ENCODE data around the gene HIC1. TPM values are rescaled to one million over a fixed set of nuclear protein-coding genes. Genes with fewer than 3 reads are reported as not detected.

HIC1 gene
- polyA plus RNA-seq, 1 donor (not counting 4 experiments of a cell fraction or from before 2014, with no cell fraction given): 0.64 TPM

DNA sequence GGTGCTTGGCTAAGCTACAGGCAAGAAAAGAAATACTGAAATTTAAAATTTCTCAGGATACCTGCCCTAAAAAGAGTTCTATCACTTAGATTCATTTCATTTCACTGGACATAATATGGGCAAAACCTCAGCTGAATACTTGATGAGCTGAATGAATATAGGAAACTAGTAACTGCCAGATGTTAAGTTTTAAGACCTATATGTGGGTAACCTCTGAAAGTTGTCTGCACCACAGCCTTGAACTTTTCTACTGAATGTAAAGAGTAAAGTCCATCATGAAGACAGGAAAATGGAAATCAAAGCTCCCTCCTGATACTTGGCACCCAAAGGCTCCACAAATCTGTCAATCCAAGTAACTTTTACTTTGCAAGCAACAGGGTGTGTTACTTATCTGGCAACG is 50.8 kb downstream of the HIC1 start:
- no peak for TF ChIP-seq EZH2 (IDR thresholded peaks at IDR 0.05; ENCODE audit: low read length)
- TF ChIP-seq, protein P1, sequence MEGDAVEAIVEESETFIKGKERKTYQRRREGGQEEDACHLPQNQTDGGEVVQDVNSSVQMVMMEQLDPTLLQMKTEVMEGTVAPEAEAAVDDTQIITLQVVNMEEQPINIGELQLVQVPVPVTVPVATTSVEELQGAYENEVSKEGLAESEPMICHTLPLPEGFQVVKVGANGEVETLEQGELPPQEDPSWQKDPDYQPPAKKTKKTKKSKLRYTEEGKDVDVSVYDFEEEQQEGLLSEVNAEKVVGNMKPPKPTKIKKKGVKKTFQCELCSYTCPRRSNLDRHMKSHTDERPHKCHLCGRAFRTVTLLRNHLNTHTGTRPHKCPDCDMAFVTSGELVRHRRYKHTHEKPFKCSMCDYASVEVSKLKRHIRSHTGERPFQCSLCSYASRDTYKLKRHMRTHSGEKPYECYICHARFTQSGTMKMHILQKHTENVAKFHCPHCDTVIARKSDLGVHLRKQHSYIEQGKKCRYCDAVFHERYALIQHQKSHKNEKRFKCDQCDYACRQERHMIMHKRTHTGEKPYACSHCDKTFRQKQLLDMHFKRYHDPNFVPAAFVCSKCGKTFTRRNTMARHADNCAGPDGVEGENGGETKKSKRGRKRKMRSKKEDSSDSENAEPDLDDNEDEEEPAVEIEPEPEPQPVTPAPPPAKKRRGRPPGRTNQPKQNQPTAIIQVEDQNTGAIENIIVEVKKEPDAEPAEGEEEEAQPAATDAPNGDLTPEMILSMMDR (optimal IDR thresholded peaks at IDR 0.05 in 1 of 3, IDR thresholded peaks at IDR 0.05 in 1 of 3, conservative IDR thresholded peaks at IDR 0.05 in 1 of 3; ENCODE audit: extremely low read depth in 1 of 3, insufficient read depth in 2 of 3, low read length in 3 of 3): no peak
- FAIRE-seq (no peak), DNase-seq (ENCODE audit: low read depth, low spot score) (no peak)
- H4K20me1 ChIP-seq (ENCODE audit: control insufficient read depth, extremely low read depth, insufficient read depth, low read length): no peaks in the 10 kb centered on the region
- no peak overlapping the region for H3K27ac ChIP-seq (ENCODE audit: control insufficient read depth, insufficient read depth, low read length)
- no peaks in the 10 kb centered on the region for H3K9me1 ChIP-seq (ENCODE audit: control insufficient read depth, extremely low read depth, insufficient read depth, low read length)
- no peak overlapping the region for H2AFZ ChIP-seq (ENCODE audit: control insufficient read depth, low read length)
- dilution Hi-C loops (cut with MboI; ENCODE audit: extremely low pct_ligation_motif_present, low sequenced_read_pairs): no loop called here
- no peak overlapping the region for H3K4me3 ChIP-seq (ENCODE audit: control insufficient read depth in 2 of 3, extremely low read depth in 1 of 3, insufficient read depth in 2 of 3, low read depth in 1 of 3, low read length in 3 of 3)
- no peaks in the 10 kb centered on the region for H3K36me3 ChIP-seq (ENCODE audit: control insufficient read depth in 2 of 2, extremely low read depth in 1 of 2, insufficient read depth in 2 of 2, low read length in 2 of 2)
- no peak overlapping the region for H3K9ac ChIP-seq (ENCODE audit: control insufficient read depth, extremely low read depth, insufficient read depth, low read length)
- H3K9me3 ChIP-seq (ENCODE audit: control insufficient read depth, low read depth, low read length): no peaks in the 10 kb centered on the region
- H3K4me1 ChIP-seq (ENCODE audit: control insufficient read depth, extremely low read depth, insufficient read depth, low read length): peaks cover 13% of the 10 kb centered on the region
- H3K79me2 ChIP-seq (ENCODE audit: control insufficient read depth, insufficient read depth, low read length): no peaks in the 10 kb centered on the region
- no peaks in the 10 kb centered on the region for H3K27me3 ChIP-seq (ENCODE audit: control insufficient read depth, extremely low read depth, insufficient read depth, low read length)
- H3K4me2 ChIP-seq (ENCODE audit: control insufficient read depth, extremely low read depth, insufficient read depth, low read depth, low read length): no peak overlapping the region

DNA sequence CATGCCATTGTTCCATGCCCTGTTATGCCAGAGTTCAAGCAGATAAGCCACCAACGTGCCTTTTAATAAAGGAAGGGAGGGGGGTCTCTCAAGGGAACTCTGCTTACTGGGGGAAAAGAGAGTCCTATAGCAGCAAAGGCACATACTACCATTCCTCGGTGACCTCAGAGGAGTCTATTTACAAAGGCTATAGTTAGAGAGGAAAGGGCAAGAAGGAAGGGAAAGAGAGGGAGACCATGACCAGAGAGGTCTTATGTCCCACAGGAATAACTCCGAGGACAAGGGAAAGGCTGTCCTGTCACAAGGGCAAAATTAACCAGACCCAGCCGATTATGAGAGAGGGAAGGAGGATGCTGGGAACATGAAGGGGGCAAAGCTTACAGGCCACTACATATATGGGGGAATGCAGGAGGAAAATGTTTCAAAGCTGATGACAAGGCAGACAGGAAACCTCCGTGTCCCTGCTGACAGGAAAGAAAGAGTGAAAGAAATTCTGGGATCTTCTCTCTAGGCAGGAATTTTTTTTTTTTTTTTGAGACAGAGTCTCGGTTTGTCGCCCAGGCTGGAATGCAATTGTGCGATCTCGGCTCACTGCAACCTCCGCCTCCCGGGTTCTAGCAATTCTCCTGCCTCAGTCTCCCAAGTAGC is 51.5 kb downstream of the HIC1 start:
- no peak for TF ChIP-seq EZH2 (IDR thresholded peaks at IDR 0.05; ENCODE audit: low read length)
- TF ChIP-seq, protein P1 (optimal IDR thresholded peaks at IDR 0.05 in 1 of 3, IDR thresholded peaks at IDR 0.05 in 1 of 3, conservative IDR thresholded peaks at IDR 0.05 in 1 of 3; ENCODE audit: extremely low read depth in 1 of 3, insufficient read depth in 2 of 3, low read length in 3 of 3): no peak
- no peaks in the 10 kb centered on the region for H3K9me1 ChIP-seq (ENCODE audit: control insufficient read depth, extremely low read depth, insufficient read depth, low read length)
- H3K27me3 ChIP-seq (ENCODE audit: control insufficient read depth, extremely low read depth, insufficient read depth, low read length): no peaks in the 10 kb centered on the region
- H3K4me2 ChIP-seq (ENCODE audit: control insufficient read depth, extremely low read depth, insufficient read depth, low read depth, low read length): no peak overlapping the region
- H3K4me3 ChIP-seq (ENCODE audit: control insufficient read depth in 2 of 3, extremely low read depth in 1 of 3, insufficient read depth in 2 of 3, low read depth in 1 of 3, low read length in 3 of 3): no peak overlapping the region
- no peak overlapping the region for H3K27ac ChIP-seq (ENCODE audit: control insufficient read depth, insufficient read depth, low read length)
- H3K9me3 ChIP-seq (ENCODE audit: control insufficient read depth, low read depth, low read length): no peaks in the 10 kb centered on the region
- H3K9ac ChIP-seq (ENCODE audit: control insufficient read depth, extremely low read depth, insufficient read depth, low read length): no peak overlapping the region
- dilution Hi-C loops (cut with MboI; ENCODE audit: extremely low pct_ligation_motif_present, low sequenced_read_pairs): no loop called here
- H4K20me1 ChIP-seq (ENCODE audit: control insufficient read depth, extremely low read depth, insufficient read depth, low read length): no peaks in the 10 kb centered on the region
- no peaks in the 10 kb centered on the region for H3K36me3 ChIP-seq (ENCODE audit: control insufficient read depth in 2 of 2, extremely low read depth in 1 of 2, insufficient read depth in 2 of 2, low read length in 2 of 2)
- no peaks in the 10 kb centered on the region for H3K79me2 ChIP-seq (ENCODE audit: control insufficient read depth, insufficient read depth, low read length)
- no peak for DNase-seq (ENCODE audit: low read depth, low spot score)
- no peak overlapping the region for H2AFZ ChIP-seq (ENCODE audit: control insufficient read depth, low read length)
- no peak for FAIRE-seq
- H3K4me1 ChIP-seq (ENCODE audit: control insufficient read depth, extremely low read depth, insufficient read depth, low read length): peaks cover 6% of the 10 kb centered on the region
